Measurements from ENCODE around the gene NAA30.
"Not testable (repeated sequence)": the region's sequence is repeated elsewhere in the genome, so short reads cannot be mapped to it uniquely, and the experiment has no call there.

The NAA30 gene

DNA sequence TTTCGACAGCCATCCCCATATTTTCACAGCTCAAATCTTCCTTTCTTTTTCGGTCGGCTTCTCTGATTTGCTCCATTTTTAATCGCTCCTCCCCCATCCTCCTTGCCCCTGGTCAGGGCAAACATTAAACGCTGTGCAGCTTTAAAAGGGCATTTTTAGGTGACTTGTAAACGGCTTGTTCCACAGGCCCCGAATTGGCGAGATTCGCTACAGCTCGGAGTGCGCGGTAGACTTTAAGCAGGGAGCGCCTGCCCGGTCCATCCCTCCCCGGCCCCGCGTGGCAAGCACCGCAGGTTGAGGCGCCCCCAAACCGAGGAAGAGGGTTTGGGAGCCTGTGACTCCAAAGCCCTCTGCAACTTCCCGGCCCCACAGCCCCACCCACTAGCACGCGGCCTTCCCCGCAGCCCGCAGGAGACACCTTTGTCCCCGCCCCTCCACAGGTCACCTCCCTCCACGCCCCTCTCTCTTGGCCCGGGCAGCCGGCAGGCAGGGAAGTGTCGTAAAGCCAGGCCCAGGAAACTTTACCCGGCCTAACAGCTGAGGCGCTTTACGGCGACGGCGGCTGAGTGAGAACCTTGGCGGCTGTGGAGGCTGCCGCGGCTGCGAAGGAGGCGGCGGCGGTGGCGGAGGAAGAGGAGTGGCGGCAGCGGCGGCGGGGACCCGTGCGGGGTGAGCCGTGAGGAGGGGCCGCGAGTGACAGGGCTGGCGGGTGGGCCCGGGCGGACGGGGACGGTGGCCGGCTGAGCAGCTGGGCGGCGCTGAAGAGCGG, at the start of gene NAA30:
Gene NAA30 (plus strand): TSS at position 550 of the 769 bp plus-strand sequence. CDS start 372 bp downstream, outside the sequence.
- DNase-seq: peak; percentile 98

DNA sequence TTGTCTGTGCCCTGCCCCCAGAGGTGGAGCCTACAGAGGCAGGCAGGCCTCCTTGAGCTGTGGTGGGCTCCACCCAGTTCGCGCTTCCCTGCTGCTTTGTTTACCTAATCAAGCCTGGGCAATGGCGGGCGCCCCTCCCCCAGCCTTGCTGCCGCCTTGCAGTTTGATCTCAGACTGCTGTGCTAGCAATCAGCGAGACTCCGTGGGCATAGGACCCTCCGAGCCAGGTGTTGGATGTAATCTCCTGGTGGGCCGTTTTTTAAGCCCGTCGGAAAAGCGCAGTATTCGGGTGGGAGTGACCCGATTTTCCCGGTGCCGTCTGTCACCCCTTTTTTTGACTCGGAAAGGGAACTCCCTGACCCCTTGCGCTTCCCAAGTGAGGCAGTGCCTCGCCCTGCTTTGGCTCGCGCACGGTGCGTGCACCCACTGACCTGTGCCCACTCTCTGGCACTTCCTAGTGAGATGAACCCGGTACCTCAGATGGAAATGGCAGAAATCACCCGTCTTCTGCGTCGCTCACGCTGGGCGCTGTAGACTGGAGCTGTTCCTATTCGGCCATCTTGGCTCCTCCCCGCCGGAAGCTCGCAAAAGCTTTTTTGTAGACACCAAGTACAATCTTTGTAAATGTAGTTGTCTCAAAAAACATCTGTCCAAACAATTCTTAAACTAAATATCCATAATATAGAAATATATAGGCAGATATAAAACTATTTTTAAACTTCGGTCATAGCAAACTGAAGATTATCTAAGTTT, 46.7 kb upstream of the NAA30 start:
- not testable (repeated sequence) for DNase-seq

DNA sequence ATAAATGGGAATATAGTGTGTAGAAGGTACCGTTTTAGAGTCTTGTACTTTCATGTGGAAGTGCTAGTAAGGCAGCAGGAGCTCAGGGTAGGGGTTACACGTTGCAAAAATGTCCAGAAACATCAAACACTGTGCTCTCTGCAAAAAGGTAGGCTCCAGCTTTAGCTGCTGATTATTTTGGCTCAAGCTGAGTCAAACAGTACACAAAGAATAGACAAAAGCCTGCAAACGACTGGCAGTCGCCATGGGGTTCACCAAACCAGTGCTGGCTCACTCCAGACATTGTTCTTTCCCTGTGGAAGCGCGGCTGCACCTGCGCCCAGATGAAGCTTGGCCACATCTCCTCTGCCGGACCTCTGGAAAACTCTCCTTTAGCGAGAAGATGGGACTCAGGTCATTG, 45.3 kb upstream of the NAA30 start:
- no peak for DNase-seq

DNA sequence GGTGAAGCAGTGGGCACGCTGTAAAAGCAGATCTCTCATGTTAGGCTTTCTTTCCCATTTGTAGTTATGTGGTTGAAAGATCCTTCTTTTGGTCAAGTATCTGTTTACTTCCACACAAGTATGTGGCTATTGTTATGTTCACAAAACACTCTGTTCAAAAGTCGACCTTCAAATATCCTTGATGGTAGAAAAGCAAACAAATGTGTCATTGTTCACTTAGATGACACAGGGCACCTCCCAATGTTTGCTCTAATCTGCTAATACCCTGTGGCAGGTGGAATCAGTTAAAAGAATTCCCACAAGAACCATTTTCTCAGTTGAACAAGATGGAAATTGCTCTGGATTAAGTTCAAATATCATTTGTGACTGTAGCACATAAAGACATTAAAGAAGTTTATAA, 43.6 kb upstream of the NAA30 start:
- no peak for DNase-seq

DNA sequence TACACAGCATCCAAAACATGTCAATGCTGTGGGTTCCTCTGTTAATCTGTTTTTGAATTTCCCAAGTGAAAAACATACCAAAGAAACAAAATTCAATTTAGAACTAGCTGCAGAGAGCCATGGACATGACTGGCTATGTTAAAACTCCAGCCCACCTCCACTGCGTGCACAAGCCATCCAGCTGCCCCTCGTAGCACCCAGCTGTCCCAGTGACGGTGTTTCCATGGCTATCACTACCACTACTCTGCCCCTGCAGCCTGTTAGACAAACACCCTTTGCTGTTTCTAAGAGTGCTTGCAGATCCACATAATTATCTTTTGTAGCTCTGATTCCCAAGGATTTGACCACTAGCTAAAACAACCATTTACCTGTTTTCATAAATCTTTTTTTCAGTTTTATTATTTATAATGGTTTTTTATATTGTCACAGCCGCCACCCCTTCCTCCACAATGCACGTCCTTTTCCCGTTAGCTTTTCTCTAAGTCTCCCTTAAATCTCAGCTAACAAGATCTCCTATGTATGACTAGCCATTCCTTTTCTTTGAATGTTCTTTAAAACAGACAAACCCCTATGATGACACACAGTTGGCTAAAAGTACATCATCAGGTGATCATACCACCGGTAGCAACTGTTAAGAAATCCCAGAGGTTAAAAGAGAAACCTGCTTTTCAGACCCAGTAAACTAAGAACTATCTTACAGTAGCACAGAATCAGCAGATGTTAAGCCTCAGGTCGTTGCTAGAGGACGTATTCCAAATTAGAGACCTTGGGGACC, 37.8 kb upstream of the NAA30 start:
- DNase-seq: no peak

DNA sequence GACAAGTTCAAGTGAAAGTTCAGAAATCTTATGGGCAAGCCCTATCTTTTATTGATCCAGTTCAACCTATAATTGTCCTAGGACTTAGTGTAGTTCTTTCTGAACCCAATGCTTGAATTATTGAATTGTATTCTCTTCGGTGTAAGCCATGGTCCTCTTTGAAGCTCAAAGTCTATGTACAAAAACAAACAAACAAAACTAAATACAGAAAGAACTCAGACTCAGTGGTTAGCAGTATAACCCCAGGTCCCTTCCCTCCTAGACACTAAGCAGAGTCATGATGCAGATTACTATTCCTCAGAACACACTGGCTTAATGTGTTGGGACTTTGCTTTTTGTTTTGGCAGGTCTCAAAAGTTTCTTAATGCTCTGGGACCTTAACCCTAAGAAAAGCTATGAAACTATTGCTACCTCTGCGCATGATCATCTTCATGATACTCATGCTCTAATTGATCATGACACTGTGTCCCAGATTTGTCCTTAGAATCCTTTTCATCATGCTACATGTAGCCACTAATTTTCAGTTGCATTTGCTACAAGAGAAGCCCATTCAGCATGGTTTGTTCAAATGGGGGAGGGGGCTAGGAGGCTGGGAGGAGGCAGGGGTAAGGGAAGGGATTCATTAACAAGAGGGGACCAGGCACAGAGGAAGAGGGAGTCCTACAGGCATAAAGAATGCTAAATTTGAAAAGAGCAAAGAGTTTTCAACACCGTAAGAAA, 35.1 kb upstream of the NAA30 start:
- no peak for DNase-seq

DNA sequence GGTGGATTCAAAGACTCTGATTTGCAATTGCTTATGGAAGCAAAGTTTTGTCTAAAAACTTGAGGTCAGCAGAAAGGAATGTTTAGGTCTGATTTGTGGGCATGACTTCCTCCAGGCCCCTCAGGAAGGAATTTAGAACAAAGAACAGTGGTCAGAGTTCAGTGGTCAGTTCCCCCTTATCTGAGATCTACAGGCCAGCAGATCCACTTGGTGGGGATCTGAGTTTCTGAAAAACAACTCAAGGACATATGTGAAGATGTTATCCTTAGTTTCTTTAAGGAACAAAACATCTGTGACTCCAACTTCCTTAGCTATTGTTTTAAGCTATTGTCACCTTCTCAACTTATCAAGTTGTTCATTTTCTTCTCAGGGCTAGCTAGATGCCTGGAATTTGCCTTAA, 28.0 kb upstream of the NAA30 start:
- no peak for DNase-seq

DNA sequence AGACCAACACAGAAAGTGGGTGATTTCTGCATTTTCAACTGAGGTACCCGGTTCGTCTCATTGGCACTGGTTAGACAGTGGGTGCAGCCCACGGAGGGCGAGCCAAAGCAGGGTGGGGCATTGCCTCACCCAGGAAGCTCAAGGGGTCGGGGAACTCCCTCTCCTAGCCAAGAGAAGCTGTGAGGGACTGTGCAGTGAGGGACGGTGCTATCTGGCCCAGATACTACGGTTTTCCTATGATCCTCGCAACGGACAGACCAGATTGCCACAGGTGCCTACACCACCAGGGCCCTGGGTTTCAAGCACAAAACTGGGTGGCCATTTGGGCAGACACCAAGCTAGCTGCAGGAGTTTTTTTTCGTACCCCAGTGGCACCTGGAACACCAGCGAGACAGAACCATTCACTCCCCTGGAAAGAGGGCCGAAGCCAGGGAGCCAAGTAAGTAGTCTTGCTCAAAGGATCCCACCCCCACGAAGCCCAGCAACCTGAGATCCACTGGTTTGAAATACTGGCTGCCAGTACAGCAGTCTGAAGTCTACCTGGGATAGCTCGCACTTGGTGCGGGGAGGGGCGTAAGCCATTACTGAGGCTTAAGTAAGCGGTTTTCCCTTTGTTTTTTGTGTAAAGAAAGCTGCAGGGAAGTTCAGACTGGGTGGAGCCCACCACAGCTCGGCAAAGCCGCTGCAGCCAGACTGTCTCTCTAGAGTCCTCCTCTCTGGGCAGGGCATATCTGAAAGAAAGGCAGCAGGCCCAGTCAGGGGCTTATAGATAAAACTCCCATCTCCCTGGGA, 25.5 kb upstream of the NAA30 start:
- DNase-seq: no peak

DNA sequence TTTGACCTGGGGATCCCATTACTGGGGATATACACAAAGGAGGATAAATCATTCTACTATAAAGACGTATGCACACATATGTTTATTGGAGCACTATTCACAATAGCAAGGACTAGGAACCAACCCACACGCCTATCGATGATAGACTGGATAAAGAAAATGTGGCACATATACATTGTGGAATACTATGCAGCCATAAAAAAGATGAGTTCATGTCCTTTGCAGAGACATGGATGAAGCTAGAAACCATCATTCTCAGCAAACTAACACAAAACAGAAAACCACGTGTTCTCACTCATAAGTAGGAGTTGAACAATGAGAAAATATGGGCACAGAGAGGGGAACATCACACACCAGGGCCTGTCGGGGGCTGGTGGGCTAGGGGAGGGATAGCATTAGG, 20.2 kb upstream of the NAA30 start:
- not testable (repeated sequence) for DNase-seq

DNA sequence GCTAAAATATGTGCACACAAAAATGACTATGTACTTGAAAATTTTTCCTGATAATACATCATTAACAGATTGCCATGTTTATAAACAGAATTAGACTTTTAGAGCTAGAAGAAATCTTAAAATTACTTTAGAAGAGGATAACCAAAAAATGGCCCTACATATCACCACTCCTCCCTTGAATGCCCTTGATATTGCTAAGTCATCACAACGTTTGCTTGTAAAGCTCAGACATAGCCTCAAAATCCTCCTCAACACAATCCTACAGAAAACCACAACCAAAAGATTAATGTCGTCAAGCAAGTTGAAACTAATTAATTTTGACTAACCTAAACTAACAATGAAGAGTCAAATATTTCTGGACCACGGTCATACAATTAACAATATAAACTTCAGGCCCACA, 19.4 kb upstream of the NAA30 start:
- DNase-seq: no peak

DNA sequence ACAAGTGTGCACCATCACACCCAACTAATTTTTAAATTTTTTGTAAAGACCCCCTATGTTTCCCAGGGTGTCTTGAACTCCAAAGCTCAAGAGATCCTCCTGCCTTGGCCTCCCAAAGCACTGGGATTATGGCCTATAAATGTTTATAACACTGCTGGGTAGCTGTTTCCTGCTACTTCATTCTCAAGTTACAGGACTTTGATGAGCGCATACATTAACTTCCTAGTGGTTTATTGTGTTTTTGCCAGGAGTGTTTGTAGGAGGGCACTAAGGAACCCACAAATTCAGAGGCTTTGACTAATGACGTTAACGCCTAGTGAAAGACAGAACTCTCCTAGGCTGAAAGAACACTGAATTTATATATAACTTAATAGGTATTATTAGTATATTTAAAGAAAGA, 15.2 kb upstream of the NAA30 start:
- DNase-seq: no peak

DNA sequence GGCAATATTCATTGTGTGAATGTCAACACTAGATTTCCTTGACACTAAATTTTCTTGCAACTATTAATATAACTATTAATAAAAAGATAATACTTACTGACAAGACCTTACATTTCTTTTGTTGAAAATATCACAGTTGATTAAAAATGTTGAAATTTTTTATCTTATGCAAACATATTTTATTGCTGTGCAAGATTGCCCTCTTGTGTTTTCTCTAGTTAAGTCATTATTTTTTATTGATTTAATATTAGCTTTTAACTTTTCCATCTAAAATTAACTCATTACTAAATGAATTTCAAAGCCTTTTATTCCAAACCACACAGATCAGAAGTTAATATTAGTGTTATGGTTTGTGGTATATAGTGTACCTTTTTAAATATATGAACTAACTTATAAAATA, 11.7 kb upstream of the NAA30 start:
- DNase-seq: peak; percentile 26

DNA sequence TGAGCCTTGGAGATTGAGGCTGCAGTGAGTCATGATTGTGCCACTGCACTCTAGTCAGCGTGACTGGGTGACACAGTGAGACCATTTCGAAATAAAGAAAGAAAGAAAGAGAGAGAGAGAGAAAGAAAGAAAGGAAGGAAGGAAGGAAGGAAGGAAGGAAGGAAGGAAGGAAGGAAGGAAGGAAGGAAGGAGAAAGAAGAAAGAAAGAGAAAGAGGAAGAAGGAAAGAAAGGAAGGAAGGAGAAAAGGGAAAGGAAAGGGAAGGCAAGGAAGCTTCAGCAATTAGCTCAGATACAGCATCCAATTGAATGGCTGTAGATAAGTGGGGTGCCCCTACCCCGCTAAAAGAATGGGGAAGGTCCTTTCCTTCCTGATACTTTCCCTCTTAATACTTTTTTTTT, 9.5 kb upstream of the NAA30 start:
- no peak for DNase-seq

DNA sequence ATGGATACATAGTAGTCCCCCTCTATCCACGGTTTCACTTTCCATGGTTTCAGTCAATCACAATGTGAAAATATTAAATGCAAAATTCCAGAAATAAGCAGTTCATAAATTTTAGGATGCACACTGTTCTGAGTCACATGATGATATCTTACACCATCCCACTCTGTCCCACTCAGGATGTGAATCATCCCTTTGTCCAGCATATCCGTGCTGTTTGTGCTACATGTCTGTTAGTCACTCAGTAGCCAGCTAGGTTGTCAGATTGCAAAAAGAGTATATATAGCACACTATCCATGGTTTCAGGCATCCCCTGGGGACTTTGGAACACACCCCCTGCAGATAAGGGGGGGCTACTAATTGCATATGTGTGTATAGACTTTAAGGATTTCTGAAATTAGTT, 8.1 kb upstream of the NAA30 start:
- no peak for DNase-seq

DNA sequence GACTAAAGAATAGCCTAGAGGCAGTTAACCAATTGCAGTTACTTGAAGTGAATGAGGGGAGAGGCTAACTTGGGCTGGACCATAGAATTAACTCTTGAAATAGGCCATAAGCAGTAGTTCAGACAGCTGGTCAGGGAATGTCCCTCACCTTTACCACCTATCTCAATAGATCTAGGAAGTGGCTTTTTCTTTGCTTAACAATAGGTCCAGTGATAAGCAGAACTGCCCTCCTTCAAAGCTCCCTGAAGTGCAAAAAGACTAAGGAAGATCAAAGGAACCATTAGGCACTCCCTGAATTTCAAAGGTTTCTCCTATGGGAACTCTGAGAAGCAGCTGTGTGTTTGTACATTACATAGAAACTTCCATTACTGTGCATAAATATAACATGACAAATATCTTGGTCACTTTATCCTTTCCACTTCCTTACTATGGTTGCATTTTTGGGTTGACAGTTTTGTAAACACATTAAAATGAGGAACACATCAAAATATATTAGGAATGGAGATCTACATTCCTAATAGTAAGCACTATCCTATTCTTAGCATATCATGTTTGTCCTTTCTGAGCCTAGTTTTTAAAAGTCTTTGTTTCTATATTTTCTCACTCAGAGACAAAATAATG, 7.2 kb upstream of the NAA30 start:
- no peak for DNase-seq

DNA sequence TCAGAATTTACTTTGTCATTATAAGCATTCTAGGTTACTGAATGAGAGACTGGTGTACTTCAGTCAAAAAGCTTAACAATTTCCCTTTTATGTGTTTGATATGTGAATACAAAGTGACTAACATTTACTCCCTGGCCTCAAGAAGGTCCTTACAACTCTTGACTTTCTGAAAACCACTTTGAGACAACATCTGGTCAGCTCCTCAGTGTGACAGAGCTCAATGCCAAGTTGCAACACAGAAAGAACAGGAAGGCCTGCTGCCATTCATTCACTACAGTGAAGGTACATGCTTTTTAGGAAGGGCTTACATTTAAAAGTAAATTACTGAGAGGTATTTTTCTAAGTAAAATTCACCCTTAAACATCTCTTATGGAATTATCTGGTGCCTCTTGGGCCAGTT, 2.3 kb upstream of the NAA30 start:
- peak; percentile 57 for DNase-seq

DNA sequence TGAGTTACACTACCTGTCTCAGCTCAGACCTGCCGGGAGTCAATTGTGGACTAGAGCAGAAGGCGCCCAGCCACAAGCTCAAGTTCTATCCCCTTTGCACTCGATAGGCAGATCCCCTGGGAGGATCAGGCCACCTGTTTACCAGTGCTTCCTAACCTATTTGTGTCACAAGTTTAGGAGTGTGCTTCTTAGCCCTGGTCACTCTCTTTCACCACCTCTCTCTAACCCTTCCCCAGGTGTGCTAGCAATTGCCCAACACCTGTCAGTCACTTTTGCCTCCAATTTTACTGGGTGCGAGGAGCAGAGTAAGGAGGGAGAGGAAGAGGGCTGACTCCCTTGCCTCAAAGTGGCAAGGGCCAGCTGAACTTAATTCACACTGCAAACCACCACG, 745 bp upstream of the NAA30 start:
- peak; percentile 4 for DNase-seq

DNA sequence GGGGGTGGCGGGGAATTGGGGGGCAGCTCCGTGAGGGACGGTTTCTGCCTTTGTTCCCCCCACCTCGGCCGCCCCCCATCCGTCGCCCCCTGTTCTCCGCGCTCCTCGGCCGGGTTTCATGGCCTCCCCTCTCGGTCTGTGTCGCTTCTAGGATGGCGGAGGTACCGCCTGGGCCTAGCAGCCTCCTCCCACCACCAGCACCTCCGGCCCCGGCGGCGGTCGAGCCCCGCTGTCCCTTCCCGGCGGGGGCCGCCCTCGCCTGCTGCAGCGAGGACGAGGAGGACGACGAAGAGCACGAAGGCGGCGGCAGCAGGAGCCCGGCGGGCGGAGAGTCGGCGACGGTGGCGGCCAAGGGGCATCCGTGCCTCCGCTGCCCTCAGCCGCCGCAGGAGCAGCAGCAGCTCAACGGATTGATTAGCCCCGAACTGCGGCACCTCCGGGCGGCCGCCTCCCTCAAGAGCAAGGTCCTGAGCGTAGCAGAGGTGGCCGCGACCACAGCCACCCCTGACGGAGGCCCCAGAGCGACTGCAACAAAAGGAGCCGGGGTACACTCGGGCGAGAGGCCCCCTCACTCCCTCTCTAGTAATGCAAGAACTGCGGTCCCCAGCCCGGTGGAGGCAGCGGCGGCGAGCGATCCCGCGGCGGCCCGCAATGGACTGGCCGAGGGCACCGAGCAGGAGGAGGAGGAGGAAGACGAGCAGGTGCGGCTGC, 575 bp downstream of the NAA30 start:
- peak; percentile 65 for DNase-seq

DNA sequence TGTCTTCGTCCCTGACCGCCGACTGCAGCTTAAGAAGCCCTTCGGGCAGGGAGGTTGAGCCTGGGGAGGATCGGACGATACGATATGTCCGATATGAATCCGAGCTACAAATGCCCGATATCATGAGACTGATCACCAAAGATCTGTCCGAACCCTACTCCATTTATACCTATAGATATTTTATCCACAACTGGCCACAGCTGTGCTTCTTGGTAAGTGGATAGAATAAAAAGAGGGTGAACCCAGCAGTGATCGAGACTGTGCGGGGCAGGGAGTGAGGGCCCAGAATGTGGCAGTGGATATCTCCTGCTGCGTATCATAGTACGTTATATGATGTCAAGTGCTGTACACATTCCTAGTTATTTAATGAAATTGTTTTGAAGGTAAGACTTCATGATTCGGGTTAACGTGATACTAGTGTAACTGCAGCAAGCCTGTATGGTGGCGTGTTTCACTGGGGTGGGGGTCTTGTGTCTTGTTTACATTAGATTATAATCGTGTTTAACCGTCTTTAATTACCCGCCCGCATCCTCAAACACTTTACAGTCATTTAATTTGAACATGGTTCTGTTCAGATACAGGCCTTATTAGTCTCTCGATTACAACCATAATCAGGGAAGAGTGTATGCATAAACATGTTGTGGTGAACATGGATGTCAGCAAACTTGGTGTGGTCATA, 1.3 kb downstream of the NAA30 start:
- peak; percentile 27 for DNase-seq

DNA sequence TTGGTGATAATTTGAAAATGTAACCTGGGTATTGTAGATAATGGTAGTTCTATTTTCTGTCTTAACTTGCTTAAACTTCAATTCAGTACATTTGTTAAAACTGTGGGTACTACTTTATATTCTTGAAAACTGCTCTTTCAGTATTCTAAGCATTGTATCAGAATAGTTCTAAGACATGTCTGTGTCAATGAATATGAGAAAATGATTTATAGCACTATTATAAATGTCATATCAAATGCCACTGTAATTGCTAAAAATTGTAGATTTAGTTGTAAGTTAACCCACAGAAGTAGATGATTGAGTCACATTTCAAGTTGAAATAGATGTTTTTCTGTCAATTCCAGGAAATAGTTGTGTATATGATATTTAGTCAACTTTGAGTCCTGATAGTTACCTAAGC, 2.4 kb downstream of the NAA30 start:
- no peak for DNase-seq
